BJ (cell line): ENCODE results near the gene CEP170B. TPM values are rescaled to one million over a fixed set of nuclear protein-coding genes. Genes with fewer than 3 reads are reported as not detected.
"Not testable (repeated sequence)": the region's sequence is repeated elsewhere in the genome, so short reads cannot be mapped to it uniquely, and the experiment has no call there.

Source experiments
- CTCF ChIA-PET: fragments of 350-600 bp; formaldehyde crosslinking; extraction: SDS; loops from one replicate; lab custom pipeline; 2021; ENCODE audit warnings: antibody characterized with exemption, inconsistent platforms; lab: Yijun Ruan, JAX
- POLR2A ChIA-PET: fragments of 300-600 bp; sonication (Branson Sonifier 250); formaldehyde crosslinking; extraction: SDS; loops from one replicate; lab custom pipeline; 2021; ENCODE audit warnings: antibody characterized with exemption; lab: Charles Lee
- DNase-seq: peaks from one replicate; pipeline ENCODE4 v3.0.0-alpha.2; 2011; ENCODE audit warnings: low read depth
- H3K27me3 ChIP-seq: 2 replicates; pipeline ENCODE4 v1.6.0; 2011; ENCODE audit warnings: low read length; ENCODE audit not compliant: control insufficient read depth, insufficient read depth
- H3K36me3 ChIP-seq: 2 replicates; pipeline ENCODE4 v1.5.1; 2011; ENCODE audit warnings: low read length; ENCODE audit not compliant: control insufficient read depth, insufficient read depth
- H3K4me3 ChIP-seq: 2 replicates; pipeline ENCODE4 v1.5.1; 2011; ENCODE audit warnings: low read depth, mild to moderate bottlenecking, control low read depth, low read length
- polyA plus RNA-seq: library from polyadenylated mRNA; depleted of rRNA; stranded (reverse); fragments of >200 nt; gene quantifications from 2 replicates; pipeline ENCODE4 v1.2.3, GENCODE V29; 2011
- TF ChIP-seq, protein P1 (sequence below): IDR thresholded peaks from 2 replicates; pipeline ENCODE4 v1.5.1; 2011; ENCODE audit warnings: low read depth, mild to moderate bottlenecking, control low read depth, inconsistent platforms, low read length, moderate library complexity; ENCODE audit not compliant: insufficient read depth

CEP170B gene
- polyA plus RNA-seq, 1 experiment: 8.0 TPM

DNA sequence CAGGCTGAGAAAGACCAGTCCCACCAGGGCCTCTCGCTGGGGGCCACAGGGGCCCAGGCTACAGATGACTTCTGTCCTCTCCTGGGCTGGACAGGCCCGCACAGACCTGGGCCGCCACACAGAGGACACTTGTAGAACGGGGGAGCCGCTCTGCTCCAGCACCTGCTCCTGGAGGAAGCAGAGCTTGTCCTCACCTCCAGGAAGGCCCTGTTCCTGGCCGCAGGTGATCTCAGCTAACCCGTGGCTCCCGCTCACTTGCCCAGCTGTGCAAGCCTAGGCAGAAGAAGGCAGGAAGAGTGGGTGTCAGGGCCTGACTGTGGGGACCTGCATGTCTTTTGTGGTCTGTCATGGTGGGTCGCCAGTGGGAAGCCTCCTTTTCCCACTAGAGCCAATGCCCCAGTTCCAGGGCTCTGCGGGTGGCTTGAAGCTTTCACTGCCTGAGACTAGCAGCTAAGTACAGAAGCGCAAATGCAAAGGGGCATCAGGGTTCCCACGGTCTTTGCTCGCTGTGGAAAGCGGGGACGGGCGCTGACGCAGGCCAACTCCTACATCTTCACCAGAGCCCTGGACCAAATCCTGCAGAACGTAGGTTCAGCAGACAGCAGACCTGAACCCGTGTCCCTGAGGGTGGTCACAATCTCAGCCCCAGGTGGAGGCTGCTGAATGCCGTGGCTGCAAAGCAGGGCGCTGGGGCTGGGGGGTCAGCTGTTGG is 8.8 kb upstream of the CEP170B start:
- peaks cover 16% of the 10 kb centered on the region for H3K27me3 ChIP-seq
- no peak overlapping the region for H3K4me3 ChIP-seq
- POLR2A ChIA-PET: no interaction called here
- TF ChIP-seq, protein P1, sequence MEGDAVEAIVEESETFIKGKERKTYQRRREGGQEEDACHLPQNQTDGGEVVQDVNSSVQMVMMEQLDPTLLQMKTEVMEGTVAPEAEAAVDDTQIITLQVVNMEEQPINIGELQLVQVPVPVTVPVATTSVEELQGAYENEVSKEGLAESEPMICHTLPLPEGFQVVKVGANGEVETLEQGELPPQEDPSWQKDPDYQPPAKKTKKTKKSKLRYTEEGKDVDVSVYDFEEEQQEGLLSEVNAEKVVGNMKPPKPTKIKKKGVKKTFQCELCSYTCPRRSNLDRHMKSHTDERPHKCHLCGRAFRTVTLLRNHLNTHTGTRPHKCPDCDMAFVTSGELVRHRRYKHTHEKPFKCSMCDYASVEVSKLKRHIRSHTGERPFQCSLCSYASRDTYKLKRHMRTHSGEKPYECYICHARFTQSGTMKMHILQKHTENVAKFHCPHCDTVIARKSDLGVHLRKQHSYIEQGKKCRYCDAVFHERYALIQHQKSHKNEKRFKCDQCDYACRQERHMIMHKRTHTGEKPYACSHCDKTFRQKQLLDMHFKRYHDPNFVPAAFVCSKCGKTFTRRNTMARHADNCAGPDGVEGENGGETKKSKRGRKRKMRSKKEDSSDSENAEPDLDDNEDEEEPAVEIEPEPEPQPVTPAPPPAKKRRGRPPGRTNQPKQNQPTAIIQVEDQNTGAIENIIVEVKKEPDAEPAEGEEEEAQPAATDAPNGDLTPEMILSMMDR: no peak
- CTCF ChIA-PET: interaction anchor here (0.6 kb wide), 1 partner anchor 31 kb away, joined by 3 read pairs; no protein-coding TSS in a partner anchor
- no peaks in the 10 kb centered on the region for H3K36me3 ChIP-seq
- no peak for DNase-seq

DNA sequence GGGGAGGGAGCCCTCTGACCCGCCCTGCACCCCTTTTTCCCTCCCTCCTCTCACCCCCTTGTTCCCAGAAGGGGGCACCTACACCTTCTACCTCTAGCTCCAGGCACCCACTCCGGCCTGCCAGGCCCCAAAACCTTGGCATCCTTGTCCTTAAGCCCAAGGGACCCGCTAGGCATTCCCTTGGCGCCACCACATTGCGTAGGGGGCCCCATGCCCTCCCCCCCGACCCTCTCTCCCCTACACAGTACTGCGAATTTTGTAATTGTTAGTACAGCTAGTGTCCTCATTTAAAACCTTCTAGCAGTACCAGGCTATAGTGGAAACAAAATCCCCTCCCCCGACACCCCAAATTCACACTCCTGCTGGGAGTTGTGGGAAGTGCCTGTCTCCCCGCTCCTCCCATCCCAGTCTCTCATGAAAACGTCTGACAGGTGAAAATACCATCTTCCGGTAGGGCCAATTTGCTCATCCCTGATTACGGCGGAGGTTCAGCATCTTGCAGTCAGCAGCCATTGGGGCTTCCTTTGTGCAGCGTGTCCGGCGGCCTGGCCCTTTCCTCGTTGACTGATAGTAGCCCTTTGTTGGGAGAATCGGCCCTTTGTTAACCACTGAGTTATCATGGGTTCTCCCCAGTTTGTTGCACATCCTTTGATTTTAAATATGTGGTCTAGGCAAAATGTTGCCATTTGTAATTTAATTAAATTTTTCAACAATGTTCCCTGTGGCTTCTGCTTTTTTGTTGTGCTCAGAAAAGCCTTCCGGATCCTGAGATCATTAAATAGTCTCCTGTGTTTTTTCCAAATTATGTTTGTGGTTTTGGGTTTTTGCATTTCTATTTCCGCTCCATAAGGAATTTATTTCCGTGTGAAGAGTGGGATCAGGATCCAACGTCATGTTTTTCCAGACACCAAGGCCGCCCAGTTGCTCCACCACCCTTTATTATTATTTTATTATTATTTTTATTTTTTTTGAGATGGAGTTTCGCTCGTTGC is 7.9 kb upstream of the CEP170B start:
- TF ChIP-seq, protein P1: no peak
- DNase-seq: no peak
- ChIA-PET CTCF (interaction anchor here (0.6 kb wide), 1 partner anchor 32 kb away, joined by 3 read pairs; no protein-coding TSS in a partner anchor), POLR2A (no interaction called here)
- Histone ChIP-seq H3K27me3 (peaks cover 11% of the 10 kb centered on the region), H3K36me3 (no peaks in the 10 kb centered on the region), H3K4me3 (no peak overlapping the region)

DNA sequence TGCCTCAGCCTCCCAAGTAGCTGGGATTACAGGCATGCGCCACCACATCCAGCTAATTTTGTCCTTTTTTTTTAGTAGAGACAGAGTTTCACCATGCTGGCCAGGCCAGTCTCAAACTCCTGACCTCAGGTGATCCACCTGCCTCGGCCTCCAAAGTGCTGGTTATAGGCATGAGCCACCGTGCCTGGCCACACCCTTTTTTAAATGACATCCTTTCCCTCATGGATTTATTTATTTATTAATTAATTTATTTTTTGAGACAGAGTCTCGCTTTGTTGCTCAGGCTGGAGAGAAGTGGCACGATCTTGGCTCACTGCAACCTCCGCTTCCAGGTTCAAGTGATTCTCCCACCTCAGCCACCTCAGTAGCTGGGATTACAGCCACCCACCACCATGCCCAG is 7.1 kb upstream of the CEP170B start:
- H3K4me3 ChIP-seq, CTCF ChIA-PET, DNase-seq, H3K27me3 ChIP-seq, POLR2A ChIA-PET, H3K36me3 ChIP-seq: not testable (repeated sequence)

DNA sequence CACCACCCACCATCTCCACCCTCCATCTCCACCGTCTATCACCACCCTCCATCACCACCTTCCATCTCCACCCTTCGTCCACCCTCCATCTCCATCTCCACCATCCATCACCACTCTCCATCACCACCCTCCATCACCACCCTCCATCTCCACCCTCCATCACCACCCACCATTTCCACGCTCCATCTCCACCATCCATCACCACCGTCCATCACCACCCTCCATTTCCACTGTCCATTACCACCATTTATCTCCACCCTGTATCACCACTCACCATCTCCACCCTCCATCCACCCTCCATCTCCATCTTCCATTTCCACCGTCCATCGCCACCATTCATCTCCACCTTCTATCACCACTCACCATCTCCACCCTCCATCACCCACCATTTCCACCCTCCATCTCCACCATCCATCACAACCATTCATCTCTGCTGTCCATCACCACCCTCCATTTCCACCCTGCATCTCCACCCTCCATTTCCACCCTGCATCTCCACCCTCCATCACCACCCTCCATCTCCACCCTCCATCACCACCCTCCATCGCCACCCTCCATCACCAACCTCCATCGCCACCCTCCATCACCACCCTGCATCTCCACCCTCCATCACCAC is 6.1 kb upstream of the CEP170B start:
- ChIA-PET POLR2A (no interaction called here), CTCF (no interaction called here)
- Histone ChIP-seq H3K27me3 (peaks cover 9% of the 10 kb centered on the region), H3K4me3 (no peak overlapping the region), H3K36me3 (no peaks in the 10 kb centered on the region)
- no peak for DNase-seq
- TF ChIP-seq, protein P1: no peak

DNA sequence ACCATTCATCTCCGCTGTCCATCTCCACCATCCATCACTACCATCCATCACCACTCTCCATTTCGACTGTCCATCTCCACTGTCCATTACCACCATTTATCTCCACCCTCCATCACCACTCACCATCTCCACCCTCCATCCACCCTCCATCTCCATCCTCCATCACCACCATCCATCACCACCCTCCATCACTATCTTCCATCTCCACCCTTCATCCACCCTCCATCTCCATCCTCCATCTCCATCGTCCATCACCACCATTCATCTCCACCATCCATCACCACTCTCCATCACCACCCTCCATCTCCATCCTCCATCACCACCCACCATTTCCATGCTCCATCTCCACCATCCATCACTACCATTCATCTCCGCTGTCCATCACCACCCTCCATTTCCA is 5.2 kb upstream of the CEP170B start:
- no peak for DNase-seq
- ChIA-PET POLR2A (no interaction called here), CTCF (no interaction called here)
- no peak overlapping the region for H3K4me3 ChIP-seq
- TF ChIP-seq, protein P1: no peak
- peaks cover 16% of the 10 kb centered on the region for H3K27me3 ChIP-seq
- no peaks in the 10 kb centered on the region for H3K36me3 ChIP-seq
